ENCODE measurements around the gene USH2A.

DNA sequence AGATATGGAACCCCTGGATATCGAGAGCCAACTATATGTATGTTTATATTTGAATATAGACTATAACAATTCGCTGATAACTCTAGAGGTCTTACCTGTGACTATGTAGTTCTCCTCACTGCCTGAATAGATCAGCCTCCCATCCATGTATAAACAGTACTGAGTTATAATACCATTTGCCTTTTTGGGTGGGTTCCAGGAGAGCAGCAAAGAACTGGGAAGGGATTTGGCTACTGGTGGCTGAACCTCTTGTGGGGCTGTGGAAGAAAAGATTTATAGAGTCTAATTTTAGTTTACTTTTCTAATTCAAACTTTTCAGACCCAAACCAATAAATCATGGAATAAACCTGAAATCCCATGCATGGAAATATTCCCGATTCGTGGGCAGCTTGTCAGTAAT lies 376.9 kb downstream of the USH2A start:
- TF ChIP-seq POLR2A (IDR thresholded peaks at IDR 0.05; ENCODE audit: low read length) (no peak), CTCF (IDR thresholded peaks at IDR 0.05) (no peak), CBX2 (IDR thresholded peaks at IDR 0.05; ENCODE audit: borderline replicate concordance, low read depth) (no peak), CHD2 (IDR thresholded peaks at IDR 0.05; ENCODE audit: low read length, partially characterized antibody) (no peak), POLR2AphosphoS2 (conservative IDR thresholded peaks at IDR 0.05; ENCODE audit: low read length) (no peak), PBX3 (IDR thresholded peaks at IDR 0.05) (no peak), MAFK (IDR thresholded peaks at IDR 0.05; ENCODE audit: partially characterized antibody) (no peak), MYC (IDR thresholded peaks at IDR 0.05; ENCODE audit: borderline replicate concordance, low read length) (no peak), RCOR1 (IDR thresholded peaks at IDR 0.05; ENCODE audit: low read depth, low read length) (no peak), SMC3 (IDR thresholded peaks at IDR 0.05) (no peak), EP300 (IDR thresholded peaks at IDR 0.05) (no peak)
- TF ChIP-seq, protein P1, sequence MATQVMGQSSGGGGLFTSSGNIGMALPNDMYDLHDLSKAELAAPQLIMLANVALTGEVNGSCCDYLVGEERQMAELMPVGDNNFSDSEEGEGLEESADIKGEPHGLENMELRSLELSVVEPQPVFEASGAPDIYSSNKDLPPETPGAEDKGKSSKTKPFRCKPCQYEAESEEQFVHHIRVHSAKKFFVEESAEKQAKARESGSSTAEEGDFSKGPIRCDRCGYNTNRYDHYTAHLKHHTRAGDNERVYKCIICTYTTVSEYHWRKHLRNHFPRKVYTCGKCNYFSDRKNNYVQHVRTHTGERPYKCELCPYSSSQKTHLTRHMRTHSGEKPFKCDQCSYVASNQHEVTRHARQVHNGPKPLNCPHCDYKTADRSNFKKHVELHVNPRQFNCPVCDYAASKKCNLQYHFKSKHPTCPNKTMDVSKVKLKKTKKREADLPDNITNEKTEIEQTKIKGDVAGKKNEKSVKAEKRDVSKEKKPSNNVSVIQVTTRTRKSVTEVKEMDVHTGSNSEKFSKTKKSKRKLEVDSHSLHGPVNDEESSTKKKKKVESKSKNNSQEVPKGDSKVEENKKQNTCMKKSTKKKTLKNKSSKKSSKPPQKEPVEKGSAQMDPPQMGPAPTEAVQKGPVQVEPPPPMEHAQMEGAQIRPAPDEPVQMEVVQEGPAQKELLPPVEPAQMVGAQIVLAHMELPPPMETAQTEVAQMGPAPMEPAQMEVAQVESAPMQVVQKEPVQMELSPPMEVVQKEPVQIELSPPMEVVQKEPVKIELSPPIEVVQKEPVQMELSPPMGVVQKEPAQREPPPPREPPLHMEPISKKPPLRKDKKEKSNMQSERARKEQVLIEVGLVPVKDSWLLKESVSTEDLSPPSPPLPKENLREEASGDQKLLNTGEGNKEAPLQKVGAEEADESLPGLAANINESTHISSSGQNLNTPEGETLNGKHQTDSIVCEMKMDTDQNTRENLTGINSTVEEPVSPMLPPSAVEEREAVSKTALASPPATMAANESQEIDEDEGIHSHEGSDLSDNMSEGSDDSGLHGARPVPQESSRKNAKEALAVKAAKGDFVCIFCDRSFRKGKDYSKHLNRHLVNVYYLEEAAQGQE (IDR thresholded peaks at IDR 0.05): no peak
- TF ChIP-seq, protein P2, sequence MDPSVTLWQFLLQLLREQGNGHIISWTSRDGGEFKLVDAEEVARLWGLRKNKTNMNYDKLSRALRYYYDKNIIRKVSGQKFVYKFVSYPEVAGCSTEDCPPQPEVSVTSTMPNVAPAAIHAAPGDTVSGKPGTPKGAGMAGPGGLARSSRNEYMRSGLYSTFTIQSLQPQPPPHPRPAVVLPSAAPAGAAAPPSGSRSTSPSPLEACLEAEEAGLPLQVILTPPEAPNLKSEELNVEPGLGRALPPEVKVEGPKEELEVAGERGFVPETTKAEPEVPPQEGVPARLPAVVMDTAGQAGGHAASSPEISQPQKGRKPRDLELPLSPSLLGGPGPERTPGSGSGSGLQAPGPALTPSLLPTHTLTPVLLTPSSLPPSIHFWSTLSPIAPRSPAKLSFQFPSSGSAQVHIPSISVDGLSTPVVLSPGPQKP (IDR thresholded peaks at IDR 0.05; ENCODE audit: low read depth, low read length): no peak
